GM18507 (cell line): ENCODE measurements around the gene PRKCSH.

Experiments
- DNase-seq: peaks from one replicate; pipeline ENCODE4 v3.0.0; 2011; ENCODE audit warnings: low read depth; ENCODE audit not compliant: insufficient read length; ENCODE audit errors: extremely low spot score
- FAIRE-seq: peaks from 2 replicates; lab custom pipeline; 2011; peaks lifted over from hg19 to GRCh38; lab: Jason Lieb, UNC

PRKCSH gene

GRCh38 chr19:11486661-11487503, 51.4 kb downstream of the PRKCSH start:
- FAIRE-seq (no peak), DNase-seq (no peak)

DNA sequence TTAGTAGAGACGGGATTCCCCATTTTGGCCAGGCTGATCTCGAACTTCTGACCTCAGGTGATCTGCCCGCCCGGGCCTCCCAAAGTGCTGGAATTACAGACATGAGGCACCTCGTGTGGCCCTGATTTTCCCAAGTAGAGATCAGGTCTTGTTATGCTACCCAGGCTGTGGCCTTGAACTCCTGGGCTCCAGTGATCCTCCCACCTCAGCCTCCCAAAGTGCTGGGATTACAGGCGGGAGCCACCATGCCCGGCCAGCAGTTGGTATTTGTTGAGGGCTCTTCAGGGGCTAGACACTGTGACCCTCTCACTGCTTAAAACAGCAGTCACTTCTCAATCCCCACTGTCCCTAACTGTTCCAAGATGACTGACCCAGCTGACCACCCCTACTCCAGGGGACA, 53.9 kb downstream of the PRKCSH start:
- no peak for FAIRE-seq
- DNase-seq = no peak

GRCh38 chr19:11494634-11495285, 59.3 kb downstream of the PRKCSH start:
- no peak for FAIRE-seq
- DNase-seq = no peak

- DNase-seq (no peak), FAIRE-seq (no peak)
Measured at GRCh38 chr19:11495481-11495880, 60.0 kb downstream of the PRKCSH start.

DNA sequence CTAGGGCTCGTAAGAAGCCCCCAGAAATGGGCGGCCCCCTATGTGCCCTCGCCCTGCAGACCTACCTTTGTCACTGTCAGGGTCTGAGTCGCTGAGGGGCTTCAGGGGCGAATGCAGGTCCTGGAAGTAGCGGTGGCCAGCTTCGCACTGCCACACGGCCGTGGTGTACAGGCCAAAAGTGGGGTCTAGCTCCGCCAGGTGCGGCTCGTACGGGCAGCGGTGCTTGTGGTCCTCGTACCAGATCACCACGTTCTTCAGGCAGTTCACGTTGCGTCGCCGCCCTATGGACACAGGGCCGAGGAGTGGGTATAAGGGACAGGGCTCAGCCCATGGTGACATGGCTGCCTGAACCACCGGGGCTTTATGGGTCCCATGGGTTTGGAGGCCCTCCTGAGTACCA, 60.5 kb downstream of the PRKCSH start:
- DNase-seq (no peak), FAIRE-seq (no peak)

GRCh38 chr19:11496391-11497163, 61.1 kb downstream of the PRKCSH start:
- FAIRE-seq (peak; percentile 49), DNase-seq (no peak)

- no peak for FAIRE-seq
- no peak for DNase-seq
Measured at GRCh38 chr19:11499220-11499726, 63.8 kb downstream of the PRKCSH start.

GRCh38 chr19:11499890-11500420, 64.5 kb downstream of the PRKCSH start:
- no peak for FAIRE-seq
- no peak for DNase-seq
